ENCODE measurements around the gene TP53RK. TPM values are rescaled to one million over a fixed set of nuclear protein-coding genes. Genes with fewer than 3 reads are reported as not detected.
A peak's percentile ranks its signal among the peaks of the same experiment; 100 is the strongest.

Gene TP53RK
- total and polyA plus RNA-seq, 2 of the 13 experiments (the other 11 are each of a cell fraction or from before 2014, with no cell fraction given), result 12.9 to 25.5 TPM

- peak; percentile 70; the same call in 1 of the 2 replicates for TF ChIP-seq ZNF704 (CRISPR knock-in tag; IDR thresholded peaks at IDR 0.05; ENCODE audit: borderline replicate concordance)
- TF ChIP-seq ZNF563 (CRISPR knock-in tag; IDR thresholded peaks at IDR 0.05), result 0 out of 2 replicates have a peak, but pooled peaks have one; percentile 22
- TF ChIP-seq ZNF230 (CRISPR knock-in tag; IDR thresholded peaks at IDR 0.05), result peak; percentile 48; the same call in 1 of the 2 replicates
- TF ChIP-seq ZSCAN31 (CRISPR knock-in tag; IDR thresholded peaks at IDR 0.05; ENCODE audit: low read depth), result peak; percentile 84; the same call in 1 of the 2 replicates
- no peak for TF ChIP-seq ZNF572 (CRISPR knock-in tag; IDR thresholded peaks at IDR 0.05)
- peak; percentile 98 for TF ChIP-seq ZNF33B (CRISPR knock-in tag; IDR thresholded peaks at IDR 0.05)
- peak; percentile 33; the same call in 1 of the 2 replicates for TF ChIP-seq GLI4 (CRISPR knock-in tag; IDR thresholded peaks at IDR 0.05; ENCODE audit: borderline replicate concordance)
- peak; percentile 93 for TF ChIP-seq ZNF160 (CRISPR knock-in tag; IDR thresholded peaks at IDR 0.05)
- TF ChIP-seq ZNF776 (CRISPR knock-in tag; IDR thresholded peaks at IDR 0.05), result 0 out of 2 replicates have a peak, but pooled peaks have one; percentile 42
- TF ChIP-seq ADNP (CRISPR knock-in tag; IDR thresholded peaks at IDR 0.05), result peak; percentile 71; the same call in 1 of the 2 replicates
- TF ChIP-seq ZSCAN22 (CRISPR knock-in tag; IDR thresholded peaks at IDR 0.05), result peak; percentile 85; the same call in 1 of the 2 replicates
- peak; percentile 54; the same call in 1 of the 2 replicates for TF ChIP-seq STAG1 (CRISPR knock-in tag; IDR thresholded peaks at IDR 0.05)
- TF ChIP-seq ZNF18 (CRISPR knock-in tag; IDR thresholded peaks at IDR 0.05; ENCODE audit: insufficient replicate concordance), result peak; percentile 54
- TF ChIP-seq ELF4 (CRISPR knock-in tag; IDR thresholded peaks at IDR 0.05; ENCODE audit: borderline replicate concordance), result 0 out of 2 replicates have a peak, but pooled peaks have one; percentile 44
- TF ChIP-seq ZNF782 (CRISPR knock-in tag; IDR thresholded peaks at IDR 0.05; ENCODE audit: borderline replicate concordance), result peak; percentile 90; the same call in 1 of the 2 replicates
- no peak for TF ChIP-seq ZNF432 (CRISPR knock-in tag; IDR thresholded peaks at IDR 0.05; ENCODE audit: borderline replicate concordance)
- no peak for TF ChIP-seq TEAD2 (CRISPR knock-in tag; IDR thresholded peaks at IDR 0.05)
- TF ChIP-seq EED (CRISPR knock-in tag; IDR thresholded peaks at IDR 0.05), result no peak
- TF ChIP-seq ZMAT3 (CRISPR knock-in tag; conservative IDR thresholded peaks at IDR 0.05), result peak; percentile 96
- peak; percentile 100 for TF ChIP-seq SP5 (CRISPR knock-in tag; IDR thresholded peaks at IDR 0.05; ENCODE audit: borderline replicate concordance, low read depth)
- no peak for TF ChIP-seq AGO1 (IDR thresholded peaks at IDR 0.05; ENCODE audit: low read depth, low read length, poor library complexity, severe bottlenecking)
- peak; percentile 92 for TF ChIP-seq SSRP1 (CRISPR knock-in tag; IDR thresholded peaks at IDR 0.05)
- TF ChIP-seq SMARCC2 (IDR thresholded peaks at IDR 0.05), result peak; percentile 78
- TF ChIP-seq DMAP1 (CRISPR knock-in tag; IDR thresholded peaks at IDR 0.05), result peak; percentile 95; the same call in 1 of the 2 replicates
- TF ChIP-seq SRY (CRISPR knock-in tag; IDR thresholded peaks at IDR 0.05), result peak; percentile 92; the same call in 1 of the 2 replicates
- TF ChIP-seq HNF4A (CRISPR knock-in tag; IDR thresholded peaks at IDR 0.05), result peak; percentile 100
- peak; percentile 74 for TF ChIP-seq RBM22 (optimal IDR thresholded peaks at IDR 0.05; ENCODE audit: low read length)
- TF ChIP-seq RNF2 (conservative IDR thresholded peaks at IDR 0.05; ENCODE audit: low read depth), result peak; percentile 68; the same call in 1 of the 2 replicates
- TF ChIP-seq TRIM24 (CRISPR knock-in tag; IDR thresholded peaks at IDR 0.05), result peak; percentile 100
- TF ChIP-seq ZNF816 (CRISPR knock-in tag; IDR thresholded peaks at IDR 0.05; ENCODE audit: borderline replicate concordance), result peak; percentile 74; the same call in 1 of the 2 replicates
Measured at GRCh38 chr20:46666818-46667515, 22.3 kb downstream of the TP53RK start (continued).

Measured in HepG2 (cell line).